AG20443 (cell line): ENCODE data around the gene CHRNA1.

Experiments
- DNase-seq: peaks from one replicate; pipeline ENCODE4 v3.0.0; 2012; ENCODE audit warnings: low spot score, mixed read lengths

The CHRNA1 gene

DNA sequence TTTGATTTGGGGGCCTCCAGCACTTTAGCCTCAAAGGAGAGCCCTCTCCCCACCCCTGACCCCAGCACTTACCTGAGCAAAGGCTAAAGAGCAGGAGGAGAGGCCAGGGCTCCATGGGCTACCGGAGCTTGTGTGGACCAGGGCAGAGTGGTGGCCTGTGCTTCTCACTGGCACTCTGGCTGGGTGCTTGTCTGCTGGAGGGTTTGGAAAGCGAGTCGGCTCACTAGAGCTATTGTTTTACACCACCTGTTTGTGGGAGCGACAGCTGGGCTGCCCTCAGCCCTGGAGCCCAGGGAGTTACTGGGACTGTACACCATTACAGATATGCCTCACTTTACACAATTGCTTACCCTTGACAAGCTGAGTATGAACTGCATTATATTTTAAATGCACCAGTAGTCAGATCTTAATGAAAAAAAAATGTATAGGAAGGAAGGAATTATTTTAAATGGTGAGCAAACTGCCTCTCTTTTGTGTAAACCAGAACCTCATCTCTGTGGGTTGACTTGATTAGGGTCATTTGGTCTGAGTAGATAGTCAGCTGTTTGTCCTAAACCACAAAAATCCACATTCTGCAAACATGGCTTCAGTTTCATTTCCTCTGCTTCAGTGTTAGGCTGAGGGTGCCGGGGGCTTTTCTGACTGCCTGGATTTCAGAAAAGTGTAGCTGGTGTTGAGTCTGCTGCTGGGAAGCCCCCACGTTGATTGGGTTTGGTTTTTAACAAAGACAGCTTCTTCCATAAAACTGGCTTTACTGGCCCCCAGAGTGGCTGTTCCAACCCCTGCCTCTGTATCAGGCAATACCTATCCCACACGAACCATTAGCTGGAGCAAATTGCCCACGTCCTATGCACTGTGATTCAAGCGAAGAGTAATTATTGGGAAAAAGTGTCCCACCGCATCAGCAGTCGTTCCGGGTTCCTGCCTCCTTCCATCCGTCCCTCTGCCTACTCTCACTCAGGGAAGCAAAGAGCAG, at the start of gene CHRNA1:
Gene CHRNA1, minus strand, starts transcription at position 193 of the 976 bp plus-strand sequence. Its CDS starts 78 bp downstream, at position 115.
- no peak for DNase-seq

DNA sequence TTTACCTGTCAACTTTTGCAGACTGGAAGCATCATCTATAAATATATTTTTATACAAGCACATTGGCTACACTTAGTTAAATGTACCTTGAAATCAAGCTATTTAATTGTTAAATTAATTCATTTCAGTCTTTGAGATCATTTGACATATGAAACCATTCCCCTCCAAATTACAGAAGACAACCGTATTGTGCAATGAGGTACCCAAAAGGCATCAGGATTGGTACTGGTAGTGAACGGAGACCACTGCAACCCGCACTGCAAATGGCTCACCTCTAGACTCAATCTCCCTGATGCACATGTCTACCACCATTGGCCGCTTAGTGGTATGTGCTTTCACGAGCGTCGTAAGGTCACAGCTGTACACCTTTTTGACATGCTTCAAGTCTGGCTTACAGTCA, 47.8 kb upstream of the CHRNA1 start:
- DNase-seq = no peak

DNA sequence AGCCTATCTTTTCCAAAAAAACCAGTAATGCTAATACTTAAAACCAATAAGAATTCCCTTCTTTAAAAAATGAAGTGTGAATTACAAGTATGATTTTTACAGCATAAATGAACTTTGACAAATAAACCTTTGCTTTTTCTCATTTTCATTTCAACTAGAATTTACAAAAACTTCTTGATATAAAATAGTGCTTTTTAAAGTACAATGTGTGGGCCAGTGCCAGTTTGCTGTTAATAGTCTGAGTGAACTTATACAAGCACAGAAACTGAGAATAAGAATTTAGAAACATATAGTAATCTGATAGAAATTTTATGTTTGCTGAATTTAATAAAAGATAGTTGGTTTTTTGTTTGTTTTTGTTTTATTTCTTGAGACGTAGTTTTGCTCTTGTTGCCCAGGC, 43.7 kb upstream of the CHRNA1 start:
- no peak for DNase-seq

DNA sequence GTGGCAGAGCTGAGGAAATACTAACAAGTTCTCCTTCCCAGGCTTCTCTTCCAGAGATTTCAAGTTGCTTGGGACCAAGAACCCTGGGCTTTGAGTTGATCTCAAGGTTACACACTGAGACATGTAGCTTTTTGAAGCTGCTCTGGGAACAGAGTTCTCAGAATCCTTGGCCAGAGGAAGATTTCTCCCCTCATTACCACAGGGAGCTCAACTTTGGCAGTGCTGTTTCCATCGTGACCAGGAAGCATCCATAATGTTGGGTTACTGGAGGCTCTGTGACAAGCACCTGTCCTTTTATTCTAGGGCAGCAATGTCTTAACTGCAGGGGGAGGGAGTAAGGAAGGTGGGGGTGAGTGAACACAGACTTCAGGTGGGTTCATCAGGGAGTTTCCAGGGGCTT, 41.5 kb upstream of the CHRNA1 start:
- DNase-seq = no peak

DNA sequence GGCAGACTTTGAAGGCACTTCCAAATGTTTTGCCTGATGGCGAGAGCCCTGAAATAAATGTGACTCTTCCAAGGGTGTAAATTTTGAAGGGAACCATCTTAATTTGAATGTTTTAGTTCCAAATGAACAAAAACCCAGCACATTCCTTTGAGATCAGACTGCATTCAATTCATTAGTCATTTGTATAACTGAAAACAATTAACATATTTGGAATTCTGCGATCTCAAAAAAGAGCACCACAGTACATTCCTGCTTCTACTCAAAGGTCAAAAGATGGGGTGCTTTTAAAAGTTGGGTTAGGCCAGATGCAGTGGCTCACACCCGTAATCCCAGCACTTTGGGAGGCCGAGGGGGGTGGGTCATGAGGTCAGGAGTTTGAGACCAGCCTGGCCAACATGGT, 38.2 kb upstream of the CHRNA1 start:
- DNase-seq = peak; percentile 63

DNA sequence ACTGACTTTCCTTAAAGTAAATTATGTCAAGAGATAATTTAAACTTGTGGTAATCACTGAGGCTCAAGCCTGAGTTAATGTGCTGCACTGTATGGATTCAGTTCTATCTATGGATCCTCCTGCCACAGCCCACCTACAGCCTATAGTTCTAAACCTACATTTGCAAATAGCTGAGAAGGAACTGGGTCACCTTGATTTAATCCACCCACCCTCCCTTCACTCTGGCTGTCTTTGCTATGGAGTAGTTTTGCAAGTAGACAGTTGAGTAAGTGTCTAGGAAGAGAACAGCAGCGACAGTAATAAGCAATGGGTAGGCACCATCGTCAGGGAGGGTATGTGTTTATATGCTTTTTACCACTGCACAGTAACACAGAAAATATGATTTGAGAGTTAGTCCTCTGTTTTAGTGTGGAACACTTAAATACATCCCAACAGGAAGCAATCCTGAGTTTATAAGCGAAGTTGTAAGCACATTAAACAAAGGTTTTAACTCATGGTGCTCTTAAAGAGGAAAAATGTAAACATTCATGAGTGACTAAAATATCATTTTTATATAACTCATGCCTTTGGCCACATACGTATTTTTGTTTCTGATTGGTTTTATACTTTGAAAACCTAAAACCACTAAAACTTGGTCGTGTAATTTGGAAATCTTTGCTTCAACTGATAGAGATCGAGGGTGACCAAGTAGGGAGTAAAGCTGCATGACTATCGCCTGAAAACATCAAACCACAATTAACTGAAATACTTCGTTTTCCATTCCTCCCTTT, 36.3 kb upstream of the CHRNA1 start:
- DNase-seq = no peak

DNA sequence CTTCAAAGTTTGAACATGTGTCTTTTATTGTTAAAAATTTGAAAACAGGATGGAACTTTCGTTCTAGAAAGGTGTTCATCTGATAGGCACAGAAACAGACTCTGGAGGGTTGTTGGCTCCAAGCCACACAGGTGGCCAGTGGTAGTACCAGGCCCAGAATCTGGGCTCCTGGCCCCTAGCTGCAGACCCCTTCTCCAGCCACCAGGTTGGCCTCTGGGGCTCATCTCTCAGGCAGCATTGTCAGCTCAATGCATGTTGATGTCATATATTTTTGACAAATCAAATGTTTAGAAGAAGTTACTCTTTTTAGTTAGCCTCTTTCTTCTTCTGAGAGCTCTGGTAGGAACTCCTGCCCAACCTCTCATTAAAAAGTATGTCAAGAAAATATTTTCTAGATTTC, 34.5 kb upstream of the CHRNA1 start:
- DNase-seq = no peak

DNA sequence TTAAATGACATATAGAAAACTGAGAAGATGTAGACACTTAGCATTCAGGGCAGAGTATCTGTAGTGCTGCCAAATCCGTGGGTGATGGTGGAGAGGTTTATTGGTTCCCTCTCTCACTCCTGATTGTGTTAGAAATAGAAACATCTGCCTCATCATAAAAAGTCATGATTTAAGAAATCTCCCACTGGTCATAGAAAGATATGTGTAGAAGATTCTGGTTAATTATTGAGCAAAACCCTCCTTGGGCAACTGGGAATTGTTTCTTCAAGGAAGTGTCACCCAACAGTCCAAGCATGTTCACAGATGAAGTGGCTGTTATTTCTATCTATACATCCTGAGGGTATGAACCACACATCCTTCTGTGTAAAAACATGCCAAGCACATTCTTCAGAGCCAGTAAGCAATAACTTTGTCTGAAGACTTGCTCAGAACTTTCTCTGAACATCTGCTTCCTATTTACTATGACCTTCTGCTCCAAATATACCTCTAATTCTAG, 33.6 kb upstream of the CHRNA1 start:
- DNase-seq = peak; percentile 28

DNA sequence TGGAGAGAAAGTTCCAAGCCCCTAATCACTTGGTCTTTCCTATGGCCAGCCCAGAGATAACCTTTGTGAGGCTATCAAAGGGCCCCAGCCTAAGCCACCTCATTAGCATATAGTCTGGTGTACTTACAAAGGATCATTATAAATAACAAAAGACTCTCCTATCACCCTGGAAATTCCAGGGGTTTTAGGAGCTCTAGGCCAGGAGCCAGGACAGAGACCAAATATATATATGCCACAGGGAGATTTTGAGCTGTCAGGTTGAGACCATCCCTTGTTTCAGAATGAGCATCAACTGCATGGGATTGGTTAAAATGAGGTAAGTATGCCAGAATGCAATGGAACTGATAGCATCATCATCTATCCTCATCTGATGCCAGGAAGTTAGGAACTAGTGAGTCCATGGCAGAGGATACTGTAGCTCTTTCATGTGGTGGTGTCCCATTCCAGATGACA, 32.1 kb upstream of the CHRNA1 start:
- no peak for DNase-seq

DNA sequence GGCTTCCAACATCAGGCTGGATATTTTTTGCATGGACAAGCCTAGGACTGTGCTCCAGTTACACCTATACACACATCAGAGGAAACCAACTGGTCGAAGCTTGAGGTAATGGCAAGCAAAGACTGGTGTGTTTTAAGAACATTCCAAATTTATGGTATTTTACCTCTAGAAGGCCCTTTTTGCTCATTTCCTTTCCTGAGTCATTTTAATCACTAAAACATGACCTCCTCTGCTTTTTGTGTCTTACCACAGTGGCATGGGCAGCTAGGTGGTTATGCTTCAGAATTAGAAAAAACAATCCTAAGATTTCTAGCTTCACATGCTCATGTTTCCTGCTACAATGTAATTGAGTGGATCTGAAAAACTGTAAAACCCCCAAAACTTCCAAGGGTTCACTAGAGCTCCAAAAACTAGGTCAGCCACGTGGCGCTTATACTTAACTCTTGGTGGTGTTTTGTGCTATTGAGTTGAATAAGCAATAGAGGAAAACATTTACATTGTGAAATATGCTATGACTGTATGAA, 30.6 kb upstream of the CHRNA1 start:
- DNase-seq = no peak

DNA sequence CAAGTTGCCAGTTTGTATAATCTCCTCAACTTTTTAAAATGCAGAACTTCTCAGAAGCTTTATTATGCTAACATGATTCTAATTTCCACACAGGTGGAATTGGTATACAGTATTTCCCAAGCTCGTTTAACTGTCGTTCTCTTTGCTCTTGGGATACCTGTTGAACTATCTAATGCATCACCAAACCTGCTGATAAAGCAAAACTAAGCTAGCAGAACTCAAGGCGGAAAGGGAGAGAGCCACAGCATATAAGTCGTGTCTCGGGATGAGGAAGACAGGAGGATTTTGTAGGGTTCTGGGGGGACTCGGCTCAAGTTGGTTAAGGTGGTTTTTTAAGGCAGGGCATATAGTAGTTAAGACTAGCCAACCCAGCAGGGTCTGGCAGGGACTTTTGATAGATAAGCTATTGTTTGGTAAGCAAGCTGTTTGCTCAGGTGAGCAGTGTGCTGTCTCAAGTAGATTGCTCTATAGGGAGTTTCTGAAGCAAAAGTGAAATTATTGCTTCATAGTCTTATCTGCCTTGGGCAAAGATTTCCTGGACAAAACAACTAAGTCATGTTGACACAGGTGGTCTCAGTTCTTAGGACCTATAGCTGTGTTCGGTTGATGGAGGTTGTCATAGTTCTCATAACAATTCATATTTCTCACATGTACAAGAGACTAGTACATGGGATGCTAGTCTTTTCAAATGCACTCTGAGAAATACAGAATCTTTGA, 28.2 kb upstream of the CHRNA1 start:
- no peak for DNase-seq

DNA sequence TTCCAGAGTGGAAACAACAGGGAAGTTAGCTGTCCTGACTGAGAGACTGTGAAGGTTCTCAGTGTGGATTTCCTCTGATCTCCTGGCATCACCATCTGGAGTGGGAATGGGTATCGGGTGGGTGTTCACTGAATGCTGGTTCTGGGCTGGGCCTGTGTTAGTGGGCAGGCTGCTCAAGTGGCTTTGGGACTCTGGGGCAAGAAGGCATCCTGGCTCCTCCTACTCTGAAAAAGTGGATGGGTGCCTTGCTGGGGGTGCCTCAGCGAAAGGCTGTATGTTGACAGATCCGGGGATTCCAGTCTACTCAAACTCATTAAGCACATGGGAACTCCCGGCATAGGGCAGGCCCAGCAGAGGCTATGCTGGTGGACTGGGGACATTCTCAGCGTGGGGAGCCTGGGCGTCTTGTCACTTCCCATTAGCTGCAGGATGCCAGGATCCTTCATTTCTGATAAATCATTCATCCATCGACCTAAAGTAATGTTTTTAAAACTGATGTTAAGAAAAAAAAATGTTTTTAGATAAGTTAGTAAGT, 27.5 kb upstream of the CHRNA1 start:
- no peak for DNase-seq

DNA sequence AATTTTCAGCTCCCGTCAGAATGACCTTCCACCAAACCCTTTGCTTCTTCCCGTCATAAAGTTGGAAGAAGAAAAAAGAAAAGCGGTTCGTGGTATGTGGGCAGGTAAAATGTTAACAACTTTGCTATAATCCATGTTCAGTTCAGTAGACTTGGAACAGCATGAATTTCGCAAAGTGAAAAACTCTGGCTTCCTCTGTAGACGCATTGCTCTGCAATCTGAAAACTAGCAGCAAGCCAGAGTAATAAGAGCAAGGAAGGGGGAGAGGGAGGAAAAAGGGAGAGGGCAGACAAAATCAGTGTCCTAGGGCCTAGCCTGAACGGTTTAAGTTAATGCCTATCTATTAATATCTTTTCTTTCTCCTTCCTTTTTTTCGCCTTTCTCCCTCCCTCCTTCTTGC, 26.7 kb upstream of the CHRNA1 start:
- no peak for DNase-seq

DNA sequence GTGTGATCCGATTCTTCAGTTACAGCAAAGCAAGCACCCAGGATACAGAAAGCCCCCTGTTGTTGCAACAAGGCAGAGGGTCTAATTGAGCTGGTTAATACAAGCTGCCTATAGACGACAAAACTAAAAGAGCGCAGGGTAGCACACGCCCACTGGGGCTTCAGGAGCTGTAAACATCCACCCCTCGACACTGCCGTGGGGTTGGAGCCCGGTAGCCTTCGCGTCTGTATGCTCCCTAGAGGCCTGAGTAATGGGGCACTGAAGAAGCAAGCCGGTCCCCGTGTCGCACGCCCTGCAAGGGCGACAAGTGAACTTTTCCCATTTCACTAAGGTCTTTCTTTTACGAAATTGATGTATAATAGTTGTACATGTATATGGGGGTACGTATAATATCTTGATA, 24.7 kb upstream of the CHRNA1 start:
- no peak for DNase-seq

DNA sequence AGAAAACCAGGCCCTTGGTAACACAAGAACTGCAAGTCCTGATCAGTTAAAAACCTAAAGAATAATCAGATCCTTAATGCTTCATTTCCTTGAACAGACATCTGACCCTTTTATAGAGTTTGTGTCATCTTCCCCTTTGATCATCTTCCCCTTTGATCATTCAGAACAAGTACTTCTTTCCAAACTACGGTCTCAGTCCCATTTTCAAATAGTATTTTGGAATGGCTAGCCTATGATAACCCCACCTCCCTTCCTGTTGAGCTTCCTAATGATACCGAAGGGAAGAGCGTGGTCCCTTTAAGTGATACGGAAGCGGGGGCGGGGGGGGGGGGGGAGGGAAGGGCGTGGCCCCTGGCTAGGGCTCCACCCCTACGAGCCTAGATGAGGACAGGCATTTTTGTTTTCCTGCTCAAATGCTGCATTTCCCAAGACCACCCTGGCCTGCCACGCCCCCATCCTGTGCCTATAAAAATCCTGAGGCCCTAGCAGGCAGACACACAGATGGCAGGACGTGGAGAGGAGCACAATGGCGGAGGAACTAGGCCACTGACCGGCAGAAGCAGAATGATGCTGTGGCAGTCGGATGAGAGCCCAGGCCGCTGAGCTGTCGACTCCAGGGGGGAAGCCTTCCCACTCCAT, 24.1 kb upstream of the CHRNA1 start:
- peak; percentile 68 for DNase-seq

DNA sequence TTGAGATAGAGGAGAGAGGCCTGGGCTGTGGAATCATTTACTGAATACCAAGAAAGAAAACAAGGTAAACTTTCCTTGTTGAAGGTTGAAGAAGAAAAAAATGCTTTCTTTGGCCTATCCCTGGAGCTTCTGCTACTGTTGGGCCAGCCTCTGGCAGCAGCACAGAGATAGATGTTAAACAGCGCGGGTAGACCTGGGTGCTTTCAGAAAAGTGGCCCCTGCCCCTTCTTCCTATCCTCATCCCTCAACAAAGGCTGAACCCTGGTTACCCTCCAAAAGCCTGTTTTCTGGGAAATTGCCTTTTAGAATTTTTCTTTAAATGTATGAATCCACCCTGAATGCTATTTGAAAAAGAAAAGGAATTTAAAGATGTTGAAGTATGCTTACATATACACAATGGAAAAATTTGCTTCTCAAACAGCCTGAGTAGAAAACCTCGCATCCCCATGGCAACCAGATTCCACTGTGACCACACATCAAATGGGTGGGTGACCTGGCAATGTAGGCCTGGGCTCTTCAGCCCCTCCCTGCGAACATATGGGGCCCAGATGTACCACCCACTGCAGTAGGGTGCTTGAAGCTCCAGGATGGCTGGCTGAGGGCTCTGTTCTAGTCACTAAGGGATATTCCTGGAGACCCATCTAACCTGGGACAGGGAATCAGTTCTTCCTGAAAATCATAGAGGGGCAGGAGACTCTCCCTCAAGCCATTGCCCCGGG, 23.4 kb upstream of the CHRNA1 start:
- DNase-seq = peak; percentile 95

DNA sequence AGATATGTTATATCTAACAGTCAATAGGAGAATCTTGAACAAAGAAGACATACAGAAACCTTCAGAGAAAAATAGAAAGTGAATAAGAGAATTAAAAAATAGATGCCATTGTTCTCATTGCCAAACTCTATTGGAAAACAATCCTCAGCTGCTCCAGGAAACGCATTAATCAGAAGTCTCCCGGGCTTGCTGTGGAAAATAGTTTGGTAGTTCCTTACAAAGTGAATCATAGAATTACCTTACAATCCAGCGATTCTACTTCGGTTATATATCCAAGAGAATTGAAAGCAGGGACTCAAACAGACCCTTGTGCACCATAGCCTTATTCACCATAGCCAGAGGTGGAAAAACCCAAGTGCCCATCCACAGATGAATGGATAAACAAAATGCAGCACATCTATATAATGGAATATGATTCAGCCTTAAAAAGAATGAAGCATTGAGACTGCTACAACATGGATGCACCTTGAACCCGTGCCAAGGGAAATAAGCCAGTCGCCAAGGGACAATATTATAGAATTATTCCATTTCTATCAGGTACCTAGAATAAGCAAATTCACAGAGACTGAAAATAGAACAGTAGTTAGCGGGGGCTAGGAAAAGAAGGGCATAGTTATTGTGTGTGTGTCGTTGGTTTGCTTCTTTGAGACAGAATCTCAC, 21.9 kb upstream of the CHRNA1 start:
- no peak for DNase-seq

DNA sequence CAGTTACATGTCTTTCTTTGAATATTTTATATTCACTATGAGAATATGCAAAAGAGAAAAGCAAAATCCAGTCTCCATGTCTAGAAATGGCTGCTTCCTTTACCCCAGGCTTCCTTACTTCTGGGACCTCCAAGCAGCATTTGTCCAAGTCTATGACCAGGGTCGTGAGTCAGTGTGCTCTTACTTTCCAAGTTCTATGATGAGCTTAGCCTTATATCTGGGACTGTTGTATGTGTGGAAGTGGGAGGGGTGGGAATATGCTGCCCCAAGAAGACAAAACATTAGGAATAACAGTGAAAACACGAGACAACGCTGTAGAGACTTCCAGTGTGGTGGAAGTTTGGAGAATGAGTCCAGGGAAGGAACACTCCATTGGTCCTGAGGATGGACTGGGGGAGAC, 21.2 kb upstream of the CHRNA1 start:
- DNase-seq = no peak

DNA sequence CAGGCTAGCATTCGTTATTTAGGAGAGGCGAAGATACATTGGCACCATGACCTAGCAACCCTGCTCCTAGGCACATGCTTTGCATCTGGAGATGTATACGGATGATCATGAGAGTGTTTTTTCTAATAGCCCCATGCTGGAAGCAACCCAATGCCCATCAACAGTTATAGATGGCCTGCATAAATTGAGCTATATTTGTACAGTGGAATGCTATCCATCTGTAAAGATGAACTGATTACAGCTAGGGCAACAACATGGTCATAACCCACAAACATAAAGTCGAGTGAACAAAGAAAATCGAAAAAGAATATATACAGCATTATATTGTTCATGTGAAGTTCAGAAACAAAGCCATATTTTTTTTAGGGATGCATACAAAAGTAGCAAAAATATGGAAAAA, 20.6 kb upstream of the CHRNA1 start:
- DNase-seq = no peak

DNA sequence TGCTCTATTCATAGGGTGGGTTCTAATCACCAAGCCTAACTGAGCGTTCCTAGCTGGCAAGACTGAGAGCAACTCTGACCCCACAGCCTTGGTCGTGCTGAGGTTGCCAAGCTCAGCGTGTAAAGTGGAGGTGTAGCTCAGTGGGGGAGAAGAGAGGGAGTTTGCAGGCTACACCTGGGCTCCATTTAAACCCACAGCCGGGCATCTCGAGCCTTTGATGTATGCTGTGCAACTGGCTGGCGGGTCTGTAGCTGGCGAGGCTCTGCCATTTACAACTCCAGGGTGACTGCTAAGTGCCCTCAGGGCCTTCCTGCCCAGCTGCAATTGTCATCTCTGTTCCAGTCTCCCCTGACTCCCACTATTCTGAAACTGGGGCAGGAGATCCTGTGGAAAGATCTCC, 20.0 kb upstream of the CHRNA1 start:
- no peak for DNase-seq
